Colonic mucosa (tissue), 4 donors: Measurements from ENCODE around the gene FAM222B. TPM values are rescaled to one million over a fixed set of nuclear protein-coding genes. Genes with fewer than 3 reads are reported as not detected.
"Not testable (repeated sequence)": the region's sequence is repeated elsewhere in the genome, so short reads cannot be mapped to it uniquely, and the experiment has no call there.

Experiments used
- DNase-seq: peaks from one replicate; pipeline ENCODE4 v3.0.0-alpha.2; 2020
- H3K27ac ChIP-seq: fragments of 200-600 bp; one replicate; pipeline ENCODE4 v1.8.0; 2021
- H3K27me3 ChIP-seq: fragments of 200-600 bp; one replicate; pipeline ENCODE4 v1.8.0; 2021
- H3K36me3 ChIP-seq: fragments of 200-600 bp; one replicate; pipeline ENCODE4 v1.8.0; 2021
- H3K4me1 ChIP-seq: fragments of 200-600 bp; one replicate; pipeline ENCODE4 v1.8.0; 2021; ENCODE audit warnings: mild to moderate bottlenecking
- H3K4me3 ChIP-seq: fragments of 200-600 bp; one replicate; pipeline ENCODE4 v1.8.0; 2021
- H3K9ac ChIP-seq, 2 donors: one replicate each; pipeline ENCODE4 v1.7.0; 2013; ENCODE audit warnings: control low read depth in 2 of 2, low read depth in 2 of 2, low read length in 2 of 2
- H3K9me3 ChIP-seq: fragments of 200-600 bp; one replicate; pipeline ENCODE4 v1.8.0; 2021
- CTCF ChIP-seq: fragments of 200-600 bp; IDR thresholded peaks from one replicate; pipeline ENCODE4 v1.8.0; 2022; ENCODE audit warnings: antibody characterized with exemption, mild to moderate bottlenecking
- intact Hi-C: fragments of 100-400 bp; cut with DNase I; formaldehyde crosslinking; loops from one replicate; pipeline ENCODE4 v1.14.1; 2022
- total RNA-seq, 2 donors: library from RNA; stranded (reverse); fragmentation: NEBNext Ultra II Directional in 1 of 2; extraction: Animal tissue kit (Norgen Biotek cat#: 25700) in 1 of 2; gene quantifications; one replicate each; pipeline ENCODE4 v1.2.1, GENCODE V29; 2021
- donor health status: healthy.
- donor health status: DM: no; HTN: no; CAD: no.
- donor health status: DM: no; HTN: no; CAD: no.

The FAM222B gene
- total RNA-seq, 2 donors from 2014 or later: 27.9 to 35.4 TPM

GRCh38 chr17:28881533-28882056 lies 39.0 kb upstream of the FAM222B start:
- Histone ChIP-seq H3K27ac (no peak overlapping the region), H3K27me3 (no peaks in the 10 kb centered on the region), H3K9me3 (no peaks in the 10 kb centered on the region), H3K36me3 (peaks cover 17% of the 10 kb centered on the region), H3K4me3 (no peak overlapping the region), H3K4me1 (no peaks in the 10 kb centered on the region), H3K9ac (no peak overlapping the region)
- no peak for DNase-seq
- no peak for TF ChIP-seq CTCF
- intact Hi-C loops: loop anchor here (5.0 kb wide), 1 partner anchor 199 kb away; no protein-coding TSS in a partner anchor

- no peaks in the 10 kb centered on the region for H3K4me1 ChIP-seq
- TF ChIP-seq CTCF: no peak
- H3K27ac ChIP-seq: no peak overlapping the region
- H3K27me3 ChIP-seq: no peaks in the 10 kb centered on the region
- intact Hi-C loops: loop anchor here (5.0 kb wide), 1 partner anchor 198 kb away; no protein-coding TSS in a partner anchor
- peaks cover 17% of the 10 kb centered on the region for H3K36me3 ChIP-seq
- no peak for DNase-seq
- H3K9me3 ChIP-seq: no peaks in the 10 kb centered on the region
- no peak overlapping the region for H3K4me3 ChIP-seq
- H3K9ac ChIP-seq: no peak overlapping the region
Measured at GRCh38 chr17:28880572-28880945, 38.0 kb upstream of the FAM222B start.

GRCh38 chr17:28879886-28880571 lies 37.4 kb upstream of the FAM222B start:
- Histone ChIP-seq H3K27ac (no peak overlapping the region), H3K4me3 (no peak overlapping the region), H3K9me3 (no peaks in the 10 kb centered on the region), H3K4me1 (no peaks in the 10 kb centered on the region), H3K27me3 (no peaks in the 10 kb centered on the region), H3K9ac (no peak overlapping the region), H3K36me3 (peaks cover 17% of the 10 kb centered on the region)
- DNase-seq: no peak
- intact Hi-C loops: loop anchor here (5.0 kb wide), 1 partner anchor 198 kb away; no protein-coding TSS in a partner anchor
- no peak for TF ChIP-seq CTCF

- Histone ChIP-seq H3K4me3 (no peak overlapping the region), H3K36me3 (peaks cover 17% of the 10 kb centered on the region), H3K9ac (no peak overlapping the region), H3K4me1 (no peaks in the 10 kb centered on the region), H3K27ac (no peak overlapping the region), H3K27me3 (no peaks in the 10 kb centered on the region), H3K9me3 (no peaks in the 10 kb centered on the region)
- DNase-seq: peak; percentile 36
- intact Hi-C loops: no loop called here
- TF ChIP-seq CTCF: peak; percentile 31
Measured at GRCh38 chr17:28878981-28879380, 36.4 kb upstream of the FAM222B start.

DNA sequence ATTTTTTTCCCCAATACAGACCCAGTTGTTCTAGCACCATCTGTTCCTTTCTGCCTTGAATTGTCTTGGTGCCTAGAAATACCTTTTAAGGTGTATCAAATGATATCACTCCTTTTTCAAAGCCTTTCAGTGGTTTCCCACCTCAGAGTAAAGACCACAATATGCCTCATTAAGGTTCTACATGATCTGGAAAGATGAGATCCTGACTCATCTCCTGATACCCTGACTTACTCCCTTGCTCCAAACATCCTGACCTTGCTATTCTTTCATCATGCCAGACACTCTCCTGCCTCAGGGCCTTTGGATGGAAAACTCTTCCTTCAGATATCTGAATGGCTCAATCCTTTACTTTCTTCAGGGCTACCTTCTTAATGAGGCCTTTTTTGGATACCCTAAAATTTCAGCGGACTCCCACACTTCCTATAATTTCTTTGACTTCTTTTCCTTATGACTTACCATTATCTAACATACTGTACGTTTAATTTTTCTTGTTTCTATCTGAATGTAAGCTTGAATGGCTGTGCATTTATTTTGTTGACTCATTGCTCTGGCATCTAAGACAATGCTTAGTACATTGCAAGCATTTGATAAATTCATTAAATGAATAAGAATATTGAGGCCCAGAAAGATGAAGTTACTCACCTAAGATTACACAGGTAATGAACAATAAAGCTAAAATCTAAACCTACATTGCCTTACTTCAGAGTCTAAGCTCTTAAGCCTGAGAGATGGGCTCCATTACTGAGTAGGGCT lies 35.7 kb upstream of the FAM222B start:
- TF ChIP-seq CTCF: no peak
- Histone ChIP-seq H3K36me3 (peaks cover 17% of the 10 kb centered on the region), H3K9ac (no peak overlapping the region), H3K27ac (no peak overlapping the region), H3K4me3 (no peak overlapping the region), H3K4me1 (no peaks in the 10 kb centered on the region), H3K9me3 (no peaks in the 10 kb centered on the region), H3K27me3 (no peaks in the 10 kb centered on the region)
- no peak for DNase-seq
- intact Hi-C loops: no loop called here

DNA sequence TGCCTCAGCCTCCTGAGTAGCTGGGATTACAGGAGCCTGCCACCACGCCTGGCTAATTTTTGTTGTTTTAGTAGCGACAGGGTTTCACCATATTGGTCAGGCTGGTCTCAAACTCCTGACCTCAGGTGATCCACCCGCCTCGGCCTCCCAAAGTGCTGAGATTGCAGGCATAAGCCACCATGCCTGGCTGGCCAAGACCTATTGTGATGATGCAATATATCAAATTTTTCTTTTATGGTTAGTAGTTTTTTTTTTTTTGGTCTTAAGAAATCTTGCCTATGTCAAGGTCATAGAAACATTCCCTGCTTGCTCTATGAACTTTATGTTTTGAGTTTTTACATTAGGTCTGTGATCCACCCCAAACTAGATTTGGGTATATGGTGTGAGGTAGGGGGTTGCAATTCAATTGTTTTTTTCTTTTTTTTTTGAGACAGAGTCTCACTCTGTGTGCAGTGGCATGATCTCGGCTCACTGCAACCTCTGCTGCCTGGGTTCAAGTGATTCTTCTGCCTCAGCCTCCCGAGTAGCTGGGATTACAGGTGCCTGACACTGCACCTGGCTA lies 34.6 kb upstream of the FAM222B start:
- intact Hi-C loops, DNase-seq: not testable (repeated sequence)

More for the DNA sequence above, 34.6 kb upstream of the FAM222B start:
- not testable (repeated sequence) for H3K4me1 ChIP-seq, H3K27me3 ChIP-seq, H3K4me3 ChIP-seq, H3K9ac ChIP-seq, H3K27ac ChIP-seq, H3K9me3 ChIP-seq
- H3K36me3 ChIP-seq: peaks cover 17% of the 10 kb centered on the region
